EH (cell line): ENCODE data around the gene CXorf38.

Experiments
- DNase-seq: peaks from one replicate; pipeline ENCODE4 v3.0.0-alpha.2; 2015; ENCODE audit warnings: low read depth

The CXorf38 gene, protein sequence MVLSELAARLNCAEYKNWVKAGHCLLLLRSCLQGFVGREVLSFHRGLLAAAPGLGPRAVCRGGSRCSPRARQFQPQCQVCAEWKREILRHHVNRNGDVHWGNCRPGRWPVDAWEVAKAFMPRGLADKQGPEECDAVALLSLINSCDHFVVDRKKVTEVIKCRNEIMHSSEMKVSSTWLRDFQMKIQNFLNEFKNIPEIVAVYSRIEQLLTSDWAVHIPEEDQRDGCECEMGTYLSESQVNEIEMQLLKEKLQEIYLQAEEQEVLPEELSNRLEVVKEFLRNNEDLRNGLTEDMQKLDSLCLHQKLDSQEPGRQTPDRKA

DNA sequence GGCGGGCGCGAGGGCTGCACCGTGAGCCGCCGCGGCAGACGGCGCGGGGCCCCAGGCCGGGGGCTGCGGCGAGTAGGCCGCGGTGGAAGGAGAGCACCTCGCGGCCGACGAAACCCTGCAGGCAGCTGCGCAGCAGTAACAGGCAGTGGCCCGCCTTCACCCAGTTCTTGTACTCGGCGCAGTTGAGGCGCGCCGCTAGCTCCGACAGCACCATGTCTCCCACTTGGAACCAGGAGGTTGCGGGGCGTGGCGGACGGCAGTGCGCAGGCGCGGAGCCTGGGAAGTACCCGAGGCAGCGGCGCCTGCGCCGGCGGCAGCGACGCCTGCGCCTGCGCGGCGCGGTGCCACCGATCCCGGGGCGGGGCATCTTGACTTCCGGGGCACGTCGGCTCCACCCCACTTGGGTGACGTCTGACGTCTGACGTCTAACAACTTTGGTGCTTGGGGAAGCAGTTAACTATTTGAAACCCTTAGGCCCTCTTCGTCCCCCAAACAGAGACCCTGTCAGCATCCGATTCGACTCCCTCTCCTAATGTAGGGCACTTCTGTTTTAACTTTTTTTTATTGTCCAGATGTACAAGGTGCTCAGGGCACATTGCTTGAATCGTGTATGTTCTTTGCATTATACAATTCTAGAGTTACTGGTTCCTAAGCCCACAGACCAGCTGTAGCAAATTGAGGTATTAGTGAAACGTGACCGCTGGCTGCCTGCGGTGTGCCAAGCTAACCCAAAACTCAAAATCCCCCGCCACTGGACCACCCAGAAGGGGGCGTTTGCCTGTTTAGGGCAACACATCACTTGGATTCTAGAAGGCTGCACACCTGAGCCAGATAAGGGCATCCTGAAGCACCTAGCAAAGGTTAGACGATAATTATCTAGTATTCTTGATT, at the start of gene CXorf38:
Gene CXorf38 (minus strand): TSS at position 255 of the 891 bp plus-strand sequence. CDS start 41 bp downstream, at position 214.
- peak; percentile 88 for DNase-seq

- no peak for DNase-seq
Measured at GRCh38 chrX:40694802-40695201, 47.4 kb upstream of the CXorf38 start.

DNA sequence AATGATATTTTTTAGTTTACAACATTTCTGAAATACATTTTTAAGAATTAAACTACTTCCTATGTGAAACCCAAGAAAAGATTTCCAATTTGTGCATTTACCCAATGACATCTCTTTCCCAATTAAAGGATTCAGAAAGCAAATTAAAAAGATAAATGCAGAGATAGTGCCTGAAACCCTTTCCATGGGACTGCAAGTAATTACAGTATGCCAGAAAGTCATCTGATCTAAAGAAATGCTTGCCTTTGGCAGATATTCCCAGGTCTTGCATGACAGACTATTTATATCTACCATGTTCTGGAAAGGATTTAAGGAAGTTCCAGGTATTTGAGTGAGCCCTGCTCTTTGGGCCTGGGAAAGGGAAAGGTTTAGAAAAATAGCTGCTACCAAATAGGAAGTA, 41.6 kb upstream of the CXorf38 start:
- DNase-seq, result no peak

DNA sequence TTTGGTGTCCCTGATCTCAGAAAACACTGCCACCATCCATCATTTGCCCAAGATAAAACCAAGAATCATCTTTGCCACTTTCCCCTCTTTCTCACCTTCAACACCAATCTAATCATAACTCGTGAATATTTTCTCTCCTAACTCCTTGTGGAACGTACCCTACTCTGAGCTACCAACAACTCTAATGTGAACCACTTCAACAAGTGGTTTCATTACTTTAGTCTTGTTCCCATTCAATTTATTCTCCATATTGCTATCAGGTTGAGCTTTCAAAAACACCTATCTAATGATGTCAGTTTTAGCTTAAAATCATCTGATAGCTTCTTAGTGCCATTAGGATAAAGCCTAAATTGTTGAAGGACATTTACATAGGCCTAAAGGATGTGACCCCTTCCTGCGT, 39.8 kb upstream of the CXorf38 start:
- no peak for DNase-seq

DNA sequence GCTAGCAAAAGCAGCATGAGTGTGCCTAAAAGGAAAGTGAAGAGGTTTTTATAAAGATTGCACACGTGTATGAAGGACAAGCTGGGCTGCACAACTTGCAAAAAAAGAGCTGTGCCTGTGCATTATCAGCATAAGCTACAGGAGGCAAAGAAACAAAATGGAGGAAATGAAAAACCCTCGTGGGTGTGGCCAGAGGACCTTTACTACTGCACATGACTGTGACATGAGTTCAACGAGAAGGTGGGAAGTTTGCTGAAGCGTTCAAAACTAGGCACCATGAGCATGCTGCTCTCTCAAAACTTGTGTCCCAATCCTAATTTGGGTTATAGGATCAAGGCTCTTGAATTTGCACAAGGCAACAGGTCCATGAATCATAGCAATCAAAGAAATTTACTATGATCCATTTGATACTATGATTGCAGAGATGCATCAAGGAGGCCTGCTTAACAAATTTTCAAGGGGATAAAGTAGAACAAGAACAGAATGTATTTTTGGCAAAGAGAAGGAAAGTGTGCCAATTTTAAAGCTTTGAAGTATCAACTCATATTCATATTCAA, 38.1 kb upstream of the CXorf38 start:
- no peak for DNase-seq

DNA sequence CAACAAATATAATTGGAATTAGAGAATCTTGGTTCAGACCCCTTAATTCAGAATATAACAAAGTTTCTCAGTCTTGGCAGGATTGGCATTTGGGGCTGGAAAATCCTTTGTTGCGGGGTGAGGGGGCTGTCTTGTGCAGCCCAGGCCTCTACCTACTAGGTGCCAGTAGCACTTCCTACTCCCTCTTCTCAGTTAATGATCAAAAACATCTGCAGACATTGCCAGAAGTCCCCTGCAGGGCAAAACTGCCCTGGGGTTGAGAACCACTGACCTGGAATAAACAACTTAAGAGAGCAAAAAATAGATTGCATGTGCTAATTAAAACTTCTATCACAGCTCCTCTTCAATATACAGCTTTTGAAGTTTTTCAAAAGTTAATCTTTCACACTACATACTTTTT, 36.7 kb upstream of the CXorf38 start:
- DNase-seq, result no peak

DNA sequence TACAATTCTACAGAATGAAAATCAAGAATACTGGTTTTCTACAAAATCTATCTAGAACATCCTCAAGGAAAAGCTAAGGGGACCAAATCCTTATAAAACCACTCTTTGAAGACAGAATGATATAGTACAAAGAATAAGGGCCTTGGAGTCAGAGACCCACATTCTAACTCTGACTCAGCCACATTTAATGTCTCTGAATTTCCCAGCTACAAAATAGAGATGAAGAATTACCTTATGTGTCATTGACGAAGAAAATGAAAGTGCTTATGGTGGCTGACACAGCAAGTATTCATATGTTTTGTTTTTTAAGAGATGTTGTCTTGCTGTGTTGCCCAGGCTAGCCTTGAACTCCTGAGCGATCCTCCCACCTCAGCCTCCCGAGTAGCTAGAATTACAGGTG, 35.9 kb upstream of the CXorf38 start:
- DNase-seq, result no peak

GRCh38 chrX:40671126-40671525, 23.8 kb upstream of the CXorf38 start:
- DNase-seq, result no peak

DNA sequence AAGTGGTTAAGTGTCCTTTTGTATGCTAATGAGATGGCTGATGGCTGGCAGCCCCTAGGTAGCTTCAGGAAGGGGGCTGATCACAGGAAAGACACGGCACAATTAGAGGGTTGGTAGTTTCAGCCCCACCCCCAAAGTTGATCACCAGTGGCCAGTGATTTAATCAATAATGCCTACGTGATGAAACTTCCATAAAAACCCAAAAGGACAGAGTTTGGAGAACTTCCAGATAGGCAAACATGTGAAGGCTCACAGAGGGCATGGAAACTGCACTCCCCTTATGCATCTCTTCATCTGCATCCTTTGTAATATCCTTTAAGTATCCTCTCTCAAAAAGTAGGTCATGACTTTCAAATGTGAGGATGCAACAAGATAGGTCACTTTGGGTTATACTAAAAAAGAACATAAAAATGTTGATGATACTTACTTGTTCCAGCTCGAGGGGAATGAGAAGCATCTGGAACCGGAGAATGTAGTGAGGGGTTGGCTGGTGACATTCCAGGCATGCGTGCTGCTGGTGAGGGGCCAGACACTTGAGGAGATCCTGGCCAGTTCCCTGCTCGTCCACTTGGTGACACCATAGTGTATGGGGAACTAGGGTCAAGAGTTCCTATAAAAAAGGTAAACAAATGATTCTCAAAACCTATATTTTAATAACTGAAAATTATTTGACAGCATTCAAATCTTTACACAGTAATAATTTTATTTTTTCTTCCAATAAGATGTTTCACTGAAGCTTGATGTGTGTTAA, 16.7 kb upstream of the CXorf38 start:
- DNase-seq, result peak; percentile 64

GRCh38 chrX:40663078-40663740, 15.8 kb upstream of the CXorf38 start:
- no peak for DNase-seq

- no peak for DNase-seq
Measured at GRCh38 chrX:40661489-40661888, 14.1 kb upstream of the CXorf38 start.

- DNase-seq, result no peak
Measured at GRCh38 chrX:40660381-40660780, 13.0 kb upstream of the CXorf38 start.

DNA sequence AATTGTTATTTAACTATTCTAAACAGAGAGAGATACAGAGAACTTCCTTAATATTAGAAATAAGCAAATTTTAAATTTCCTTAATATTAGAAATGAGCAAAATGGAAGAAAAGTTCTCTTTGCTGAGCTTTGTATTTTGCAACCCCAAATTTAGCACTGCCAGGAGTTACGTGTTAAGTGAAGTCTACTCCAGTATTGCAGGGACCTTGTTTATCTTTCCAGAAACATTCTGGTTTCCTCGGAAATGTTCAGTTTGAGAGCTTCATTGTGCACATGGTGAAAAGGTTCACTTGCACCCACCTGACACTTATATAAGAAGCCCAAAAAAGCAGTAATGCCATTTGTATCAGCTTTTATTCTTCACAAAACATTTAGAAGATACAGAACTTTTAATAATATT, 6.2 kb upstream of the CXorf38 start:
- DNase-seq, result no peak

DNA sequence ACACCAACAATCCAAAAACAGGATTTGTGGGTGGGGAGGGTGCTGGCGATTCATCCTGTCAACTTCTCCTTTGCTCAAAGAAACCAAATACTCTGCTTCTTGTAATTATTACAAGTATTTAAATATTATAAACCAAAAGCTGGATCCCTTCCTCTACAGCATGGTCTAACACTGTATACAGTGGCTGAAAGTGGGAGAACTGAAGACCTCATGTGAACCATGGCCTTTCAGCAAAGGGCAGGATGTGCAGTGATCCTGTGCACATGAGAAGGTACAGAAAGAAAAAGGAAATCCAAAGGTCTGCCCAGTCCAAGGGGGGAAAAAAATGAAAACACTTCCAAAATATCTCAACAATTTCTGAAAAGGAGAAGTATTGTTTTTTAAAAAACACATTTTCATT, 5.3 kb upstream of the CXorf38 start:
- DNase-seq, result no peak

- peak; percentile 62 for DNase-seq
Measured at GRCh38 chrX:40651620-40652223, 4.4 kb upstream of the CXorf38 start.

DNA sequence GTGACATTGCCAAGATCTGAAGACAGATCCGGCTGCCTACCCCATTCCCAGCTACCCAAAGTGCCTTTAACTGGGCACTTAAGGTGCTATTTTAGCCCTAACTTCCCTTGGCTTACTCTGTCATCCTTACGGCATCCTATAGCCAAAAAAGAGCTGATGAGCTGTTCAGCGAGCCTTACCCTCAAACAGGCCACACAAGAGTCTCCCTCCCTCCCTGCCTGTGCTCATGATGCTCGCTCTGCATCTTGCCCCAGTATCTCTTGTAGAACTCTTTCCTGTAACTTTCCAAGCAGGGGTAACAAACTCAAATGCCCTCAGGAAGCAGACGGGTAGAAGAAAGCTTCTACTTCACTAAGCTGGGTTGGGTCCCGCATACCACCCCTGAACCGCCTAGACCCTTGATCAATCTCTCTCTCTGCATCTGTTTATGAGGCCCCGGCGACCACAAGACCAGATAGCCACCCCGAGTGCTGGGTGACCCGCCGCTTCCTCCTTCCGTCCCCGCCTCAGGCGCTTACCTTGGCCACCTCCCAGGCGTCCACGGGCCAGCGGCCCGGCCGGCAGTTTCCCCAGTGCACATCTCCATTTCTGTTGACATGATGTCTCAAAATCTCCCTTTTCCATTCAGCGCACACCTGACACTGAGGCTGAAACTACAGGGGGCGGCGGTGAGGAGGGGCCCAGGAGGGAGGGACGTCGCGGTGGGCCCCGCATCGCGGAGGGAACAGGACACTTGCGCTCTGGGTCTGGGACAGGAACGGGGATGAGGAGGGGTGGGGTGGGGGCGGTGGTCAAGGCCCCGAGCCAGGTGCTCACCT, 663 bp downstream of the CXorf38 start:
- peak; percentile 54 for DNase-seq

DNA sequence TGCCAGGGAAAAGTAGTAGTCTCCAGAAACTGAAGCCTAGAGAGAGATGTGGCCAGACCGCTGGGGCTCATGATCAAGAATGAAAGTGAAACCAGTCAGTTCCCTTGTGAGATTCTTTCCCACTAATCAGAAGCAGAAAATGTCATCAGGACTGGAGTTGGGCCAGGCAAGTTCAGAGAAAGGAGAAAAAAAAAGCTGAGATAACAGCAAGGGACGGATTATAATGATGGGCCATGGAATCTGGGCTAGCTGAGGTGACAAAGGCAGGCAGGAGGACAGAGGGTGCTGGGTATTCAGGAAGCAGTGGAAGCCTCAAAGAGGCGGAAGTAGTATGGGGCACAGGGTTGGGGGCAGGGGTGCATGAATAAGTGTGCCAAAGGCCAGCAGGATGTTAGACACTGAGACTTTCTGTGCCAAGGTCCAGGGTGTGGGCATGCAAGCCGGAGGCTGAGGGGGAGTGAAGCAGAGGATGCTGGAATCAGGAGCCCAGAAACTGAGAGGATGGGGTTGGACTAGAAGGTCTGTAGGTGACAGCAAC, 2.5 kb downstream of the CXorf38 start:
- DNase-seq, result peak; percentile 81

- peak; percentile 39 for DNase-seq
Measured at GRCh38 chrX:40644176-40644575, 3.2 kb downstream of the CXorf38 start.

DNA sequence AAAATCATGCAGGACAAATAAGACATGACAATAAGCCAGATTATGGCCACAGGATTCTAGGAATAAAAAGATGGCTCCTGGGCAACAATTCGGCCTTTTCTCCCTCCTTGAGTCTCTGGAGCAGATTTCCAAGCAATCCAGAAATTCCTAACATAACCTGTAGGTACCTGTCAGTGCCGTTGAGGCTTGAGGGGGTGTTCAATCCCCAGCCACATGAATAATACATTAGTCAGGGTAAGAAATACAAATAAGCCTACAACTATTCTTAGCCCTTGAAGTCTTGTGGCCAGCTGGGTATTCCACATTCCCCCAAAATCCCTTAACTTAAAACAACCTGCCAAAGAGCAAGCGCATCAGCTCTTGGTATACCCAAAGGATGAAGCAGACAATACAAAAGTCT, 9.7 kb downstream of the CXorf38 start:
- DNase-seq, result no peak

GRCh38 chrX:40632199-40632598, 15.2 kb downstream of the CXorf38 start:
- DNase-seq, result no peak
